BE2C (cell line): ENCODE results near the gene APBA1.

Experiments
- DNase-seq: peaks from one replicate; pipeline ENCODE4 v3.0.0-alpha.2; 2020
- H3K27me3 ChIP-seq: fragments of 250-450 bp; sonication (Bioruptor Pico); 2 replicates; pipeline ENCODE4 v1.5.1; 2020; ENCODE audit warnings: mild to moderate bottlenecking
- H3K36me3 ChIP-seq: fragments of 250-450 bp; sonication (Bioruptor Pico); 2 replicates; pipeline ENCODE4 v1.5.1; 2020; ENCODE audit warnings: mild to moderate bottlenecking
- H3K4me1 ChIP-seq: fragments of 250-450 bp; sonication (Bioruptor Pico); 2 replicates; pipeline ENCODE4 v1.5.1; 2020
- H3K4me3 ChIP-seq: 2 replicates; pipeline ENCODE4 v1.5.1; 2011; ENCODE audit warnings: low read depth, low read length
- H3K9me3 ChIP-seq: fragments of 250-450 bp; sonication (Bioruptor Pico); 2 replicates; pipeline ENCODE4 v1.5.1; 2020
- CTCF ChIP-seq: IDR thresholded peaks from 2 replicates; pipeline ENCODE4 v1.5.1; 2012; ENCODE audit warnings: mild to moderate bottlenecking, low read depth, low read length

APBA1 gene

GRCh38 chr9:69519470-69520240 is 152.5 kb downstream of the APBA1 start:
- no peak overlapping the region for H3K4me3 ChIP-seq
- TF ChIP-seq CTCF, result no peak
- H3K36me3 ChIP-seq, result peaks cover 20% of the 10 kb centered on the region
- H3K9me3 ChIP-seq, result no peaks in the 10 kb centered on the region
- no peaks in the 10 kb centered on the region for H3K27me3 ChIP-seq
- DNase-seq, result no peak
- H3K4me1 ChIP-seq, result no peaks in the 10 kb centered on the region

- Histone ChIP-seq H3K9me3 (no peaks in the 10 kb centered on the region), H3K4me3 (no peak overlapping the region), H3K27me3 (no peaks in the 10 kb centered on the region), H3K36me3 (peaks cover 25% of the 10 kb centered on the region), H3K4me1 (no peaks in the 10 kb centered on the region)
- no peak for TF ChIP-seq CTCF
- DNase-seq, result no peak
These were observed 155.5 kb downstream of the APBA1 start for GRCh38 chr9:69516353-69517322.

- H3K4me1 ChIP-seq, result no peaks in the 10 kb centered on the region
- DNase-seq, result no peak
- no peaks in the 10 kb centered on the region for H3K9me3 ChIP-seq
- no peaks in the 10 kb centered on the region for H3K27me3 ChIP-seq
- no peak for TF ChIP-seq CTCF
- H3K36me3 ChIP-seq, result peaks cover 25% of the 10 kb centered on the region
- H3K4me3 ChIP-seq, result no peak overlapping the region
These were observed 156.4 kb downstream of the APBA1 start for GRCh38 chr9:69515810-69516209.

DNA sequence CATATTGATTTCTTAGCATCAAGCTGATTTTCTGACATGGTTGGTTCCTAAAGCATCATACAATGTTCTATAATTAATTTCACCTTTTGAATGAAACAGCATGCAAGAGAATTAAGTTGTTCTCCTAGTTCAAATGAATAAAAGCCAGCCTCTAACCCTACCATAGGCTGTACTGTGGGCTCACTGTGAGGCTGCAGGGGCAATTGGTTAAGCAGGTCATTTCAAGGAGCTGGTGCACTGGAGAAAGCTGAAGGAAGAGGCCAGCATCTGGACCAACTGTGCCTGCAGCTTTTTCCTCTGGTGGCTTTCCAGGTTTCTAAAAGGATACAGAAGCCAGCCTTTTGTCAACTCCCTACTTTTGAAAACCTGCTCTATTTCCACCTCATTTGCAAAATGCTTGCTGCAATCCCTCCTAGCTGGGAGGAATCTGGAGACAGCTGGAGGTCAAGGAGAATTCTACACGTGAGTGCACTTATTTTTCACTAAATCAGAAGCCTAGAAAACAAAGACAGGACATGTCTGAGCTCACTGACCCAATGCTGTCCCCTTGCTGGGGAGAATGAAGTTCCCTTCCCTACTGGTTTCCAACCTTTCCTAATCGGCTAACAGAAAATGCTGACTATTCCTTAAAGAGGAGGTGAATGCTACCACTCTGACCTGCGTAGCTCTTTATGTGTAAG is 158.9 kb downstream of the APBA1 start:
- no peak for DNase-seq
- H3K27me3 ChIP-seq, result no peaks in the 10 kb centered on the region
- H3K4me3 ChIP-seq, result no peak overlapping the region
- no peak for TF ChIP-seq CTCF
- H3K9me3 ChIP-seq, result no peaks in the 10 kb centered on the region
- H3K4me1 ChIP-seq, result no peaks in the 10 kb centered on the region
- H3K36me3 ChIP-seq, result peaks cover 25% of the 10 kb centered on the region

DNA sequence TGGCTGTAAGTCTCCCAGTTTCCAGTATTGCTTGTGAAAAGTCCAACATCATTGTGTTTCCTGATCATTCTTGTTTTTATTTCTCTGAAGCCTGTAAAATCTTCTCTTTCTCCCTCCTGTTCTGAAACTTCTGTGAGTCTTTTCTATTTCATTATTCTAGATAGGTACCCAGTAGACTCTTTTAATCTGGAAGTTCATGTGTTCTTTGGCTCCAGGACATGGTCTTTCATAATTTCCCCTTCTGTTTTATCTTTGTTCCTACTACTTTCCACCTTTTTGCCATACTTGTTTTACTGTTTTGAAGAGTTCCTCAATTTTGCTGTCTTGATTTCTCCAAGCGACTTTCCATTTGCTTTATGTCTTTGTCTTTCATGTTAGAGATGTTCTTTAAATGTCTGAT is 168.1 kb downstream of the APBA1 start:
- no peak overlapping the region for H3K4me3 ChIP-seq
- DNase-seq, result no peak
- no peaks in the 10 kb centered on the region for H3K27me3 ChIP-seq
- H3K36me3 ChIP-seq, result no peaks in the 10 kb centered on the region
- peaks cover 21% of the 10 kb centered on the region for H3K4me1 ChIP-seq
- no peaks in the 10 kb centered on the region; the same call in 1 of the 2 replicates for H3K9me3 ChIP-seq
- no peak for TF ChIP-seq CTCF
